Measurements from ENCODE around the gene C3orf33.

GRCh38 chr3:155804323-155804722 lies 1.8 kb downstream of the C3orf33 start:
- TF ChIP-seq CTCF (IDR thresholded peaks at IDR 0.05) = no peak
- TF ChIP-seq POLR2A (IDR thresholded peaks at IDR 0.05) = no peak

All from uterus (tissue), 2 donors.